ENCODE measurements around the gene ZNF462. TPM values are rescaled to one million over a fixed set of nuclear protein-coding genes. Genes with fewer than 3 reads are reported as not detected.

ZNF462 gene
- total and polyA plus RNA-seq, 2 experiments from 2014 or later: 40.0 to 101 TPM

DNA sequence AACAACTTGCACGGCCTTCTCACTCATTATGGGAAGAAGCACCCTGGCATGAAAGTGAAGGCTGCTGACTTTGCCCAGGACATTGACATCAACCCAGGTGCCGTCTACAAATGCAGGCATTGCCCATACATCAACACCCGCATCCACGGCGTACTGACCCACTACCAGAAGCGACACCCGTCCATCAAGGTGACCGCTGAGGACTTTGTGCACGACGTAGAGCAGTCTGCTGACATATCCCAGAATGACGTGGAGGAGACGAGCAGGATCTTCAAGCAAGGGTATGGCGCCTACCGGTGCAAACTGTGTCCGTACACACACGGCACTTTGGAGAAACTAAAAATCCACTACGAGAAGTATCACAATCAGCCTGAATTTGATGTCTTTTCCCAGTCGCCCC, 65.4 kb downstream of the ZNF462 start (continued):
- TF ChIP-seq, protein P1, sequence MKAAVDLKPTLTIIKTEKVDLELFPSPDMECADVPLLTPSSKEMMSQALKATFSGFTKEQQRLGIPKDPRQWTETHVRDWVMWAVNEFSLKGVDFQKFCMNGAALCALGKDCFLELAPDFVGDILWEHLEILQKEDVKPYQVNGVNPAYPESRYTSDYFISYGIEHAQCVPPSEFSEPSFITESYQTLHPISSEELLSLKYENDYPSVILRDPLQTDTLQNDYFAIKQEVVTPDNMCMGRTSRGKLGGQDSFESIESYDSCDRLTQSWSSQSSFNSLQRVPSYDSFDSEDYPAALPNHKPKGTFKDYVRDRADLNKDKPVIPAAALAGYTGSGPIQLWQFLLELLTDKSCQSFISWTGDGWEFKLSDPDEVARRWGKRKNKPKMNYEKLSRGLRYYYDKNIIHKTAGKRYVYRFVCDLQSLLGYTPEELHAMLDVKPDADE (IDR thresholded peaks at IDR 0.05): no peak
- TF ChIP-seq POLR2AphosphoS5 (IDR thresholded peaks at IDR 0.05; ENCODE audit: low read depth) (no peak), EZH2phosphoT487 (IDR thresholded peaks at IDR 0.05; ENCODE audit: unreplicated experiment) (no peak), ZNF331 (CRISPR knock-in tag; IDR thresholded peaks at IDR 0.05; ENCODE audit: low read depth) (no peak), ZNF114 (CRISPR knock-in tag; IDR thresholded peaks at IDR 0.05) (no peak)

DNA sequence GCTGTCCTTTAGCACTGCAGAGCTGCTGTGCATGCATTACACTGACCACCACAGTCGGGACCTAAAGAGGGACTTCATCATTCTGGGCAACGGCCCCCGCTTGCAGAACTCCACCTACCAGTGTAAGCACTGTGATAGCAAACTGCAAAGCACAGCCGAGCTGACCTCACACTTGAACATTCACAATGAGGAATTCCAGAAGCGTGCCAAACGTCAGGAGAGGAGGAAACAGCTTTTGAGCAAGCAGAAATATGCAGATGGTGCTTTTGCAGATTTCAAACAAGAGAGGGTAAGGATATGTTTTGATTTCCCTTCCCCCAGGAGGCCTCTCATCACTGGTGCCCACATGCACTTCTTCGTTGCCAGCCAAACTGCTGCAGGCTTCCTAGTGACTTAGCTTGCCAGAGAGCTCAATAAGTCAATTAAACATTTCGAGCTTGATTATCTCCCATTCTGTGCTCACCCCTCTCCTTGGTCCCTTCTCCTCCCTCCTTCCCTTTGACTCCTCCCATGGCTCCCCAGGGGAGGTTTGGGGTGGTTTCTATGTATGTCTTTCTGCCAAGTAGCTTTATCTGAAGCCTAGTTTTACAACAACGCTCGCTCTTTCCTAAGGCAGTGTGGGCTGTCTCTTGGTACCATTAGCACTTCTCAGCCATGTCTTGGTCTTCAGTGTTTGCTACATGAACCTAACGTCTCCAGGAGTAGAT, 66.7 kb downstream of the ZNF462 start:
- peaks cover 23% of the 10 kb centered on the region for H4K20me1 ChIP-seq (replicated peaks; ENCODE audit: insufficient read depth)
- no peak overlapping the region for H3K4me3 ChIP-seq
- no peak overlapping the region for H3K27ac ChIP-seq (ENCODE audit: low read depth)
- H3K36me3 ChIP-seq (ENCODE audit: insufficient read depth): peaks cover 64% of the 10 kb centered on the region
- ATAC-seq: no peak
- peaks cover 61% of the 10 kb centered on the region for H3K79me2 ChIP-seq (replicated peaks; ENCODE audit: insufficient read depth)
- H3F3A ChIP-seq (replicated peaks; ENCODE audit: low read depth): no peaks in the 10 kb centered on the region
- peaks cover 14% of the 10 kb centered on the region for H3K4me1 ChIP-seq (ENCODE audit: insufficient read depth)
- no peaks in the 10 kb centered on the region for H3K27me3 ChIP-seq (ENCODE audit: insufficient read depth)
- Mint-ChIP-seq H3K9me3 (no peaks in the 10 kb centered on the region), H3K4me1 (peaks cover 28% of the 10 kb centered on the region), H3K27me3 (ENCODE audit: insufficient read depth, low read depth, poor library complexity) (no peaks in the 10 kb centered on the region), H3K36me3 (ENCODE audit: low read depth) (peaks cover 94% of the 10 kb centered on the region), H3K4me3 (no peak overlapping the region), H3K27ac (no peak overlapping the region)
- DNase-seq (ENCODE audit: low spot score): no peak
- H3K4me2 ChIP-seq: no peak overlapping the region
- H2AFZ ChIP-seq: no peak overlapping the region
- H3K9me2 ChIP-seq (ENCODE audit: insufficient read depth): no peaks in the 10 kb centered on the region
- TF ChIP-seq ZNF331 (CRISPR knock-in tag; IDR thresholded peaks at IDR 0.05; ENCODE audit: low read depth): no peak
- TF ChIP-seq EZH2 (IDR thresholded peaks at IDR 0.05; ENCODE audit: low read depth, unreplicated experiment): no peak
- TF ChIP-seq, protein P2, sequence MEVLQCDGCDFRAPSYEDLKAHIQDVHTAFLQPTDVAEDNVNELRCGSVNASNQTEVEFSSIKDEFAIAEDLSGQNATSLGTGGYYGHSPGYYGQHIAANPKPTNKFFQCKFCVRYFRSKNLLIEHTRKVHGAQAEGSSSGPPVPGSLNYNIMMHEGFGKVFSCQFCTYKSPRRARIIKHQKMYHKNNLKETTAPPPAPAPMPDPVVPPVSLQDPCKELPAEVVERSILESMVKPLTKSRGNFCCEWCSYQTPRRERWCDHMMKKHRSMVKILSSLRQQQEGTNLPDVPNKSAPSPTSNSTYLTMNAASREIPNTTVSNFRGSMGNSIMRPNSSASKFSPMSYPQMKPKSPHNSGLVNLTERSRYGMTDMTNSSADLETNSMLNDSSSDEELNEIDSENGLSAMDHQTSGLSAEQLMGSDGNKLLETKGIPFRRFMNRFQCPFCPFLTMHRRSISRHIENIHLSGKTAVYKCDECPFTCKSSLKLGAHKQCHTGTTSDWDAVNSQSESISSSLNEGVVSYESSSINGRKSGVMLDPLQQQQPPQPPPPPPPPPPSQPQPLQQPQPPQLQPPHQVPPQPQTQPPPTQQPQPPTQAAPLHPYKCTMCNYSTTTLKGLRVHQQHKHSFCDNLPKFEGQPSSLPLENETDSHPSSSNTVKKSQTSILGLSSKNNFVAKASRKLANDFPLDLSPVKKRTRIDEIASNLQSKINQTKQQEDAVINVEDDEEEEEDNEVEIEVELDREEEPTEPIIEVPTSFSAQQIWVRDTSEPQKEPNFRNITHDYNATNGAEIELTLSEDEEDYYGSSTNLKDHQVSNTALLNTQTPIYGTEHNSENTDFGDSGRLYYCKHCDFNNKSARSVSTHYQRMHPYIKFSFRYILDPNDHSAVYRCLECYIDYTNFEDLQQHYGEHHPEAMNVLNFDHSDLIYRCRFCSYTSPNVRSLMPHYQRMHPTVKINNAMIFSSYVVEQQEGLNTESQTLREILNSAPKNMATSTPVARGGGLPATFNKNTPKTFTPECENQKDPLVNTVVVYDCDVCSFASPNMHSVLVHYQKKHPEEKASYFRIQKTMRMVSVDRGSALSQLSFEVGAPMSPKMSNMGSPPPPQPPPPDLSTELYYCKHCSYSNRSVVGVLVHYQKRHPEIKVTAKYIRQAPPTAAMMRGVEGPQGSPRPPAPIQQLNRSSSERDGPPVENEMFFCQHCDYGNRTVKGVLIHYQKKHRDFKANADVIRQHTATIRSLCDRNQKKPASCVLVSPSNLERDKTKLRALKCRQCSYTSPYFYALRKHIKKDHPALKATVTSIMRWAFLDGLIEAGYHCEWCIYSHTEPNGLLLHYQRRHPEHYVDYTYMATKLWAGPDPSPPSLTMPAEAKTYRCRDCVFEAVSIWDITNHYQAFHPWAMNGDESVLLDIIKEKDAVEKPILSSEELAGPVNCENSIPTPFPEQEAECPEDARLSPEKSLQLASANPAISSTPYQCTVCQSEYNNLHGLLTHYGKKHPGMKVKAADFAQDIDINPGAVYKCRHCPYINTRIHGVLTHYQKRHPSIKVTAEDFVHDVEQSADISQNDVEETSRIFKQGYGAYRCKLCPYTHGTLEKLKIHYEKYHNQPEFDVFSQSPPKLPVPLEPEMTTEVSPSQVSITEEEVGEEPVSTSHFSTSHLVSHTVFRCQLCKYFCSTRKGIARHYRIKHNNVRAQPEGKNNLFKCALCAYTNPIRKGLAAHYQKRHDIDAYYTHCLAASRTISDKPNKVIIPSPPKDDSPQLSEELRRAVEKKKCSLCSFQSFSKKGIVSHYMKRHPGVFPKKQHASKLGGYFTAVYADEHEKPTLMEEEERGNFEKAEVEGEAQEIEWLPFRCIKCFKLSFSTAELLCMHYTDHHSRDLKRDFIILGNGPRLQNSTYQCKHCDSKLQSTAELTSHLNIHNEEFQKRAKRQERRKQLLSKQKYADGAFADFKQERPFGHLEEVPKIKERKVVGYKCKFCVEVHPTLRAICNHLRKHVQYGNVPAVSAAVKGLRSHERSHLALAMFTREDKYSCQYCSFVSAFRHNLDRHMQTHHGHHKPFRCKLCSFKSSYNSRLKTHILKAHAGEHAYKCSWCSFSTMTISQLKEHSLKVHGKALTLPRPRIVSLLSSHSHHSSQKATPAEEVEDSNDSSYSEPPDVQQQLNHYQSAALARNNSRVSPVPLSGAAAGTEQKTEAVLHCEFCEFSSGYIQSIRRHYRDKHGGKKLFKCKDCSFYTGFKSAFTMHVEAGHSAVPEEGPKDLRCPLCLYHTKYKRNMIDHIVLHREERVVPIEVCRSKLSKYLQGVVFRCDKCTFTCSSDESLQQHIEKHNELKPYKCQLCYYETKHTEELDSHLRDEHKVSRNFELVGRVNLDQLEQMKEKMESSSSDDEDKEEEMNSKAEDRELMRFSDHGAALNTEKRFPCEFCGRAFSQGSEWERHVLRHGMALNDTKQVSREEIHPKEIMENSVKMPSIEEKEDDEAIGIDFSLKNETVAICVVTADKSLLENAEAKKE (CRISPR knock-in tag; IDR thresholded peaks at IDR 0.05): no peak
- TF ChIP-seq JUNB (IDR thresholded peaks at IDR 0.05; ENCODE audit: unreplicated experiment): no peak
- TF ChIP-seq, protein P3, sequence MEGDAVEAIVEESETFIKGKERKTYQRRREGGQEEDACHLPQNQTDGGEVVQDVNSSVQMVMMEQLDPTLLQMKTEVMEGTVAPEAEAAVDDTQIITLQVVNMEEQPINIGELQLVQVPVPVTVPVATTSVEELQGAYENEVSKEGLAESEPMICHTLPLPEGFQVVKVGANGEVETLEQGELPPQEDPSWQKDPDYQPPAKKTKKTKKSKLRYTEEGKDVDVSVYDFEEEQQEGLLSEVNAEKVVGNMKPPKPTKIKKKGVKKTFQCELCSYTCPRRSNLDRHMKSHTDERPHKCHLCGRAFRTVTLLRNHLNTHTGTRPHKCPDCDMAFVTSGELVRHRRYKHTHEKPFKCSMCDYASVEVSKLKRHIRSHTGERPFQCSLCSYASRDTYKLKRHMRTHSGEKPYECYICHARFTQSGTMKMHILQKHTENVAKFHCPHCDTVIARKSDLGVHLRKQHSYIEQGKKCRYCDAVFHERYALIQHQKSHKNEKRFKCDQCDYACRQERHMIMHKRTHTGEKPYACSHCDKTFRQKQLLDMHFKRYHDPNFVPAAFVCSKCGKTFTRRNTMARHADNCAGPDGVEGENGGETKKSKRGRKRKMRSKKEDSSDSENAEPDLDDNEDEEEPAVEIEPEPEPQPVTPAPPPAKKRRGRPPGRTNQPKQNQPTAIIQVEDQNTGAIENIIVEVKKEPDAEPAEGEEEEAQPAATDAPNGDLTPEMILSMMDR (conservative IDR thresholded peaks at IDR 0.05; ENCODE audit: low read depth in 2 of 2): no peak
- TF ChIP-seq, protein P1 (IDR thresholded peaks at IDR 0.05): no peak
- no peak for TF ChIP-seq EZH2phosphoT487 (IDR thresholded peaks at IDR 0.05; ENCODE audit: unreplicated experiment)
- TF ChIP-seq, protein P4, sequence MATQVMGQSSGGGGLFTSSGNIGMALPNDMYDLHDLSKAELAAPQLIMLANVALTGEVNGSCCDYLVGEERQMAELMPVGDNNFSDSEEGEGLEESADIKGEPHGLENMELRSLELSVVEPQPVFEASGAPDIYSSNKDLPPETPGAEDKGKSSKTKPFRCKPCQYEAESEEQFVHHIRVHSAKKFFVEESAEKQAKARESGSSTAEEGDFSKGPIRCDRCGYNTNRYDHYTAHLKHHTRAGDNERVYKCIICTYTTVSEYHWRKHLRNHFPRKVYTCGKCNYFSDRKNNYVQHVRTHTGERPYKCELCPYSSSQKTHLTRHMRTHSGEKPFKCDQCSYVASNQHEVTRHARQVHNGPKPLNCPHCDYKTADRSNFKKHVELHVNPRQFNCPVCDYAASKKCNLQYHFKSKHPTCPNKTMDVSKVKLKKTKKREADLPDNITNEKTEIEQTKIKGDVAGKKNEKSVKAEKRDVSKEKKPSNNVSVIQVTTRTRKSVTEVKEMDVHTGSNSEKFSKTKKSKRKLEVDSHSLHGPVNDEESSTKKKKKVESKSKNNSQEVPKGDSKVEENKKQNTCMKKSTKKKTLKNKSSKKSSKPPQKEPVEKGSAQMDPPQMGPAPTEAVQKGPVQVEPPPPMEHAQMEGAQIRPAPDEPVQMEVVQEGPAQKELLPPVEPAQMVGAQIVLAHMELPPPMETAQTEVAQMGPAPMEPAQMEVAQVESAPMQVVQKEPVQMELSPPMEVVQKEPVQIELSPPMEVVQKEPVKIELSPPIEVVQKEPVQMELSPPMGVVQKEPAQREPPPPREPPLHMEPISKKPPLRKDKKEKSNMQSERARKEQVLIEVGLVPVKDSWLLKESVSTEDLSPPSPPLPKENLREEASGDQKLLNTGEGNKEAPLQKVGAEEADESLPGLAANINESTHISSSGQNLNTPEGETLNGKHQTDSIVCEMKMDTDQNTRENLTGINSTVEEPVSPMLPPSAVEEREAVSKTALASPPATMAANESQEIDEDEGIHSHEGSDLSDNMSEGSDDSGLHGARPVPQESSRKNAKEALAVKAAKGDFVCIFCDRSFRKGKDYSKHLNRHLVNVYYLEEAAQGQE (IDR thresholded peaks at IDR 0.05; ENCODE audit: unreplicated experiment): no peak
